GM18508 (cell line): ENCODE results near the gene MROH7.

ENCODE experiments used
- ATAC-seq: cut with Tn5 transposase; IDR thresholded peaks from one replicate; pipeline ENCODE4 v1.9.1; 2021; ENCODE audit warnings: moderate number of reproducible peaks; ENCODE audit not compliant: insufficient read depth, unreplicated experiment

Gene MROH7

GRCh38 chr1:54686155-54686554 lies 44.6 kb downstream of the MROH7 start:
- no peak for ATAC-seq

- no peak for ATAC-seq
Measured at GRCh38 chr1:54694771-54695170, 53.2 kb downstream of the MROH7 start.

DNA sequence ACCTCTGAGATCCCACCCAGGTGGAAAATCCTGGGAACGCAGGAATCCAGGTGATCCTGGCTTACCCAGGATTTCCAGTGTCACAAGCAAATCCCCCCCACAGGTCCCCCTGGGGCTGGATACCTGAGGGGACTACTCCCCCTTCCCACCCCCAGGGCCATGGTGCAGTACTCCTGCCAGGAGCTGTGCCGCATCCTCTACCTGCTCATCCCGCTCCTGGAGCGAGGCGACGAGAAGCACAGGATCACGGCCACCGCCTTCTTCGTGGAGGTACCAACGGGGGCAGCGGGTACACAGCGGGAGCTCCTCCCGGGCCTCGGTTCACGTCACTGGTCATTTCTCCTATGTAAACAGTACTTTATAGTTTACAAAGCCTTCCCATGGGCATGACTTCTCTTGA lies 53.6 kb downstream of the MROH7 start:
- ATAC-seq: no peak

GRCh38 chr1:54695764-54696163 lies 54.2 kb downstream of the MROH7 start:
- ATAC-seq: no peak

DNA sequence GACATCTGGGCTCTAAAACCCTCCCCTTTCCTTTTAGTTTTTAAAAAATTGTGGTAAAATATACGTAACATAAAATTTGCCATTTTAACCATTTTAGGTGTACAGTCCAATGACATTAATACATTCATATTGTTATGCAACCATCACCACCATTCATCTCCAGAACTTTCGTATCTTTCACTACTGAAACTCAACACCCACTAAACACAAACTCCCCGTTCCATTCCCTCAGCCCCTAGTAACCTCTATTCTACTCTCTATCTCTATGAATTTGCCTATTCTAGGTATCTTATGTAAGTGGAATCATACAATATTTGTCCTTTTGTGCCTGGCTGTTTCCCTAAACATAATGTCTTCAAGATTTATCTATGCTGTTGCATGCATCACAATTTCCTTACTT lies 54.7 kb downstream of the MROH7 start:
- ATAC-seq: no peak

GRCh38 chr1:54697896-54698295 lies 56.3 kb downstream of the MROH7 start:
- ATAC-seq: no peak

GRCh38 chr1:54698346-54698745 lies 56.8 kb downstream of the MROH7 start:
- no peak for ATAC-seq

- ATAC-seq: no peak
Measured at GRCh38 chr1:54699936-54700525, 58.4 kb downstream of the MROH7 start.

DNA sequence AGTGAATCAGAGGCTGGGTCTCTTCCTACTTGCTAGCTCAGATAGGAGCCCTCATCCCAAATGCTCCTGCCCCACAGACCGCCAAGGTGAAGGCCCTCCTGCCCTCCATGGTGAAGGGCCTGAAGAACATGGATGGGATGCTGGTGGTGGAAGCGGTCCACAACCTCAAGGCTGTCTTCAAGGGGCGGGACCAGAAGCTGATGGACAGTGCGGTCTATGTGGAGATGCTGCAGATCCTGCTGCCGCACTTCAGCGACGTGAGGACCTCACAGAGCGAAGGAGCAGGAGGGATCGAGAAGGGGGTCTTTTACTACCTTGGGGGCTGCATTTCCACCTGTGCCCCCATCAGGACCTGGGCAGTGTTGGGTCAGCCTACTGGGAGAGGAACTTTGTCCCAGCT lies 59.5 kb downstream of the MROH7 start:
- no peak for ATAC-seq

- no peak for ATAC-seq
Measured at GRCh38 chr1:54701996-54702395, 60.4 kb downstream of the MROH7 start.

GRCh38 chr1:54703471-54703870 lies 61.9 kb downstream of the MROH7 start:
- ATAC-seq: no peak

- ATAC-seq: no peak
Measured at GRCh38 chr1:54705153-54705552, 63.6 kb downstream of the MROH7 start.

GRCh38 chr1:54706419-54706818 lies 64.8 kb downstream of the MROH7 start:
- no peak for ATAC-seq

DNA sequence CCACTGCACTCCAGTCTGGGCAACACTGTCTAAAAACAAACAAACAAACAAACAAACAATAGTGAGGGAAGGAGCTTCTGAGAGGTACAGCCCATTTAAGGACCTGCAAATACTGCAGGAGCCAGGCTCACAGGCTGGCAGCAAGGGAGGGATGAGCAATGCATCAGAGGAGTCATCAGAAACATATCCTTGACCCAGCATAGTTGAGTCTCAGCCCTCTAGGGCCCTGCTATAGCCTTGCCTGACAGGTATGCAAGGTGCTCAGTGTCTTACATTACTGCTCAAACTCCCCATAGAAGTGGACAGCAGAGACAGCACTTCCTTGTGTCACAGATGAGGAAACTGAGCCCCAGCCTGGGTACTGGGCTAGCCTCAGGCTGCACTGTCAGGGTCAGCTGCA lies 66.8 kb downstream of the MROH7 start:
- ATAC-seq: no peak

GRCh38 chr1:54709547-54710292 lies 68.1 kb downstream of the MROH7 start:
- ATAC-seq: no peak

DNA sequence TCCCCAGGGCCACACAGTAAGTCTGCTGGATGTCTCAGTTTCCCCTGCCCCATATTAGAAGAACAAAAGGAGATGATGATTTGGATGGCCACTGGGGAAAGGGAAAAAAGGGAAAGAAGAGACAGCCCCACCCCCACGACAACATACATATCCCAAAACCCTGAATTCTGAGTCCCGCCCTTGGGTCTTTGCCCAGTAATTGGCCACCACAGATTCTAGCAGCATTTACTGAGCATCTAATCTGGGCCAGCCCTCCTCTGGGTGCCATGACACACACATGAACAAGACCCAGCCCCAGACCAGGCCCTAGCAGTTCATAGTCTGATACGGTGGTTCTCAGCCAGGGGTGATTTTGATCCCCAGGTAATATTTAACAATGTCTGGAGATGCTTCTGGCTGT lies 68.8 kb downstream of the MROH7 start:
- no peak for ATAC-seq

DNA sequence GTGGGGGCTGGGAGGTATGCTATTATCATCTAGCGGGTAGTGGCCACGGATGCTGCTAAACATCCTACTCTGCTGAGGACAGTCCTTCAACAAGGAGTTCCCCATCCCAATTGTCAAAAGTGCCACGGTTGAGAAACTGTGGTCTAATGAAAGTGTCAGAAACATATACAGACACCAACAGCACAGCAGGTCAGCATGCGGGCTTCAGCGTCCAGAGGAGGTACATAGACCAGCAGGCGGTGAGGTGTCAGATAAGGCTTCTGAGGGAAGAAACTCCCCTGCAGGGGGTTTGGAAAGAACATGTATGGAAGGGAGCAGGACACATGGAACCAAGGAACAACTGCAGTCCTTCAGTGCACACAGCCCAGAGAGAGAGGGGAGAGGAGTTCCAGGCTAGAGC lies 69.3 kb downstream of the MROH7 start:
- ATAC-seq: no peak

DNA sequence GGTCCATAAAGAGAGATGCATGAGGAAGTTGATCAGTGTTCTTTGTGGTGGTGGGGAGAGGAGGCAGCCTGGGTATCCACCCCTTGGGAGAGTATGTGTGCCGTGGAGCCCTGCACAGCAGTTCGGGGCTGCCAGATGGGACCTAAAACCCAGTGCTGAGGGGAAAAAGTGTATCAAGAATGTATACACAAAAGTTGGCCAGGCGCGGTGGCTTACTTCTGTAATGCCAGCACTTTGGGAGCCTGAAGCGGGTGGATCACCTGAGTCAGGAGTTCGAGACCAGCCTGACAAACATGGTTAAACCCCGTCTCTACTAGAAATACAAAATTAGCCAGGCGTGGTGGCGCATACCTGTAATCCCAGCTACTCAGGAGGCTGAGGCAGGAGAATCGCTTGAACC lies 70.0 kb downstream of the MROH7 start:
- no peak for ATAC-seq

DNA sequence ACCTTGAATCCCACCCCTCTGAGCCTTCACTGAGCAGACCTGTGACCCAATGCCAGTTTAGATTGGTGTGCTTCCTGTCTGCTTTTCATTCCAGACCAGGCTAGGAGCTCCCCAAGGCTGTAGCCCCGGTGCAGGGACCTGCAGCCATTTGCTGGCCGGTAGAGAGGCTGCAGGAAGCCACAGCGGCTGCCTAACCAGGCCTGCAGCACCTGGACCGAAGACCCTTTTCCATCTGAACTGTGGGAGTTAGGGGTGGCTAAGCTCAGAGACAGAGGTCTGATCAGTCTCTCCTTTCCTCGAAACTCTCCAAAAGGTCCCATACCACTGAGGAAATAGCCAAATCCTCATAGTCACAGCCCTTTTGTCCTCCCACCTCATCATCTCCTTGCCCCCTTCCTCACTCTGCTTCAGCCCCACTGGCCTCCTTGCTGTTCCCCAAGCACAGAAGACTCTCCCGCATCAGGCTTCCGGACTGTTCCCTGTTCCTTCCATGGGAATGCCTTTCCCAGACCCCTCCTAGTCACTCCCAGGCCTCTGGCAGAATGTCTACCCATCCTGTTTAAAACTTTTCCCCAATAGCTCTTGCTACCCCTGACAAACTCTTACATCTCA lies 73.4 kb downstream of the MROH7 start:
- ATAC-seq: no peak

DNA sequence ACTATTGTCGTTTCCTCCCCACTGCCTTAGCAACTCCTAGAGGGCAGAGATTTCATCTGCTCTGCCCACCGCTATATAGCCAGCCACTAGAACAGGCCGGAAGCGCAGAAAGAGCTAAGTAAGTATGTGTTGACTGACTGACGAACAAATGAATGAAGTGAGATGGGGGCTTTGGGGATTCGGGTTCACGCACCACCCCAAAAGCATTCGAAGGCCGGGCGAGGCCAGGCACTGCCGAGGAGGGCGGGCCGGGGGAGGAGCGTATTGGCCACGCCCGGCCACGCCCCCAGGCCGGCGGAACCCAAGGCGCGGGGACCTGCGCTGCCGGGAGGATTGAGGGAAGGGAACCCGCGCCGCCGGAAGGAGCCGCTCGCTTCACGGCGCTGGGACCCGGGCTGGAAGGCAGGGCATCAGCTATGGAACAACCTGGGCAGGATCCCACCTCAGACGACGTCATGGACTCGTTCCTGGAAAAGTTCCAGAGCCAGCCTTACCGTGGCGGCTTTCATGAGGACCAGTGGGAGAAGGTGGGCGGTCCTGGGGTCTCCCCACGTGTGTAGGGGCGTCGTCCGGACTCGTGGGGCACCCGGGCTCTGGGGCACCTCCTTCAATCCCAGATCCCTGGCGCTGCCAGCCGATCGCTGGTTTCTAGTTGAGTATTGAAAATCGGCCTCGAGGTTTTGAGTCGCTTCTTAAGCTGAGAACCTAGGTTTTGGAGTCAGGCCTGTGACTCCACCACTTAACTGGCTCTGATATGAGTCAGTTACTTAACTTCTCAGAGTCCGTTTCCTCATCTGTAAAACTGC lies 74.1 kb downstream of the MROH7 start, which contains the start of gene TTC4:
TSS of gene TTC4 (plus strand) at position 369 of the 806 bp plus-strand sequence. CDS start at position 417, 48 bp downstream.
- ATAC-seq: no peak
